Retina (tissue), 1 donor: ENCODE results near the gene ACTC1.

Source experiments
- DNase-seq: peaks from one replicate; pipeline ENCODE4 v3.0.0-alpha.2; 2016

The ACTC1 gene

GRCh38 chr15:34755419-34755773 is 40.0 kb downstream of the ACTC1 start:
- DNase-seq: no peak

- peak; percentile 78 for DNase-seq
Observed at GRCh38 chr15:34754674-34755418, 40.5 kb downstream of the ACTC1 start, which contains the start of gene GJD2. GJD2 (minus strand) TSS chr15:34754998; CDS start chr15:34754488, 510 bp downstream.

- DNase-seq: peak; percentile 71
Observed at GRCh38 chr15:34754171-34754601, 41.2 kb downstream of the ACTC1 start.

GRCh38 chr15:34753236-34753894 is 42.0 kb downstream of the ACTC1 start:
- DNase-seq: peak; percentile 56

GRCh38 chr15:34749691-34750090 is 45.7 kb downstream of the ACTC1 start:
- no peak for DNase-seq
